Astrocyte (in vitro differentiated cells and primary cell): ENCODE data around the gene ANKRD11. TPM values are rescaled to one million over a fixed set of nuclear protein-coding genes. Genes with fewer than 3 reads are reported as not detected.

Experiments
- DNase-seq: peaks from one replicate; pipeline ENCODE4 v3.0.0-alpha.2; 2010; ENCODE audit warnings: low read depth
- FAIRE-seq: peaks from 2 replicates; lab custom pipeline; 2011; peaks lifted over from hg19 to GRCh38; lab: Jason Lieb, UNC
- H2AFZ ChIP-seq: 2 replicates; pipeline ENCODE4 v1.6.0; 2012; ENCODE audit warnings: low read depth, low read length, inconsistent platforms
- H3K27ac ChIP-seq: 2 replicates; pipeline ENCODE4 v1.5.1; 2011; ENCODE audit warnings: low read depth, low read length, inconsistent platforms
- H3K27me3 ChIP-seq: 2 replicates; pipeline ENCODE4 v1.6.0; 2011; ENCODE audit warnings: low read length, inconsistent platforms; ENCODE audit not compliant: insufficient read depth
- H3K36me3 ChIP-seq: 2 replicates; pipeline ENCODE4 v1.5.1; 2011; ENCODE audit warnings: low read length, inconsistent platforms; ENCODE audit not compliant: insufficient read depth
- H3K4me1 ChIP-seq: 2 replicates; pipeline ENCODE4 v1.5.1; 2011; ENCODE audit warnings: low read length, inconsistent platforms; ENCODE audit not compliant: insufficient read depth
- H3K4me2 ChIP-seq: 2 replicates; pipeline ENCODE4 v1.6.0; 2012; ENCODE audit warnings: low read length, inconsistent platforms
- H3K4me3 ChIP-seq: 2 replicates; pipeline ENCODE4 v1.5.1; 2011; ENCODE audit warnings: low read depth, mild to moderate bottlenecking, low read length, inconsistent platforms; ENCODE audit not compliant: insufficient read depth
- H3K79me2 ChIP-seq: 2 replicates; pipeline ENCODE4 v1.6.0; 2012; ENCODE audit warnings: mild to moderate bottlenecking, low read length, inconsistent platforms; ENCODE audit not compliant: insufficient read depth
- H3K9ac ChIP-seq: 2 replicates; pipeline ENCODE4 v1.6.0; 2012; ENCODE audit warnings: mild to moderate bottlenecking, low read length, inconsistent platforms
- H3K9me3 ChIP-seq: 2 replicates; pipeline ENCODE4 v1.5.1; 2012; ENCODE audit warnings: low read depth, mild to moderate bottlenecking, low read length, inconsistent platforms; ENCODE audit not compliant: insufficient read depth
- H4K20me1 ChIP-seq: 2 replicates; pipeline ENCODE4 v1.6.0; 2012; ENCODE audit warnings: low read length, inconsistent platforms; ENCODE audit not compliant: insufficient read depth
- H3K27ac Mint-ChIP-seq: one replicate; pipeline ENCODE4 v1.8.0; 2021; ENCODE audit warnings: mild to moderate bottlenecking, mixed read lengths; ENCODE audit not compliant: unreplicated experiment
- H3K27me3 Mint-ChIP-seq: one replicate; pipeline ENCODE4 v1.8.0; 2021; ENCODE audit warnings: low read depth, mixed read lengths; ENCODE audit not compliant: unreplicated experiment
- H3K36me3 Mint-ChIP-seq: one replicate; pipeline ENCODE4 v1.8.0; 2021; ENCODE audit warnings: low read depth, mixed read lengths; ENCODE audit not compliant: unreplicated experiment
- H3K4me1 Mint-ChIP-seq: one replicate; pipeline ENCODE4 v1.8.0; 2021; ENCODE audit warnings: low read depth, mixed read lengths; ENCODE audit not compliant: unreplicated experiment
- H3K4me3 Mint-ChIP-seq: one replicate; pipeline ENCODE4 v1.8.0; 2021; ENCODE audit warnings: mild to moderate bottlenecking, moderate library complexity, mixed read lengths; ENCODE audit not compliant: unreplicated experiment
- H3K9me3 Mint-ChIP-seq: one replicate; pipeline ENCODE4 v1.8.0; 2021; ENCODE audit warnings: mild to moderate bottlenecking, mixed read lengths; ENCODE audit not compliant: unreplicated experiment
- EZH2 ChIP-seq: IDR thresholded peaks from 2 replicates; pipeline ENCODE4 v1.6.1; 2012; ENCODE audit warnings: mild to moderate bottlenecking, low read length, inconsistent platforms; ENCODE audit not compliant: insufficient read depth
- total RNA-seq: library from RNA; stranded (reverse); gene quantifications from 2 replicates; pipeline ENCODE4 v1.2.1, GENCODE V29; 2021
- TF ChIP-seq, protein P1 (sequence below): IDR thresholded peaks from 2 replicates; pipeline ENCODE4 v1.5.1; 2011; ENCODE audit warnings: low read depth, mild to moderate bottlenecking, inconsistent platforms, low read length, moderate library complexity; ENCODE audit not compliant: insufficient read depth

Gene ANKRD11
- total RNA-seq, 1 donor from 2014 or later = 213 TPM

DNA sequence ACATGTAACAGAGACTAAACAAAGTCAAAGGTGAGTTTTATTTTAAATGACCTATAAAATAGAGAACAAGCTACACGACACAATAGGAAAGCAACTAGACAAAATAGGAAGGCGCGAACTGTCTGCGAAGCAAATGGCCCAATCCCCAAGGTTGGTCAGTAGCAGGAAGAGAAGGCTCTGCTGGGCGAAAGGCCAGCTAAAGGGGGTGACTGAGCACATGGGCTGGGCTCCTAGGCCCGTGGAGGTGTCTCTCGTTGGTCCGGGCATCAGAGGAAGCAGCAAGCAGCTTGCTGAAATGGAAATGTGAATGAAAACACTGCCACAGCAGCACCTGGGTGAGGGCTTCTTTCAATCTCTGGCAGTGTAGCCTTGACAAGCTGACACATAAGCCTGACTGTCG lies 143.5 kb downstream of the ANKRD11 start:
- H4K20me1 ChIP-seq = peaks cover 99% of the 10 kb centered on the region
- H3K4me1 Mint-ChIP-seq = peaks cover 59% of the 10 kb centered on the region

DNA sequence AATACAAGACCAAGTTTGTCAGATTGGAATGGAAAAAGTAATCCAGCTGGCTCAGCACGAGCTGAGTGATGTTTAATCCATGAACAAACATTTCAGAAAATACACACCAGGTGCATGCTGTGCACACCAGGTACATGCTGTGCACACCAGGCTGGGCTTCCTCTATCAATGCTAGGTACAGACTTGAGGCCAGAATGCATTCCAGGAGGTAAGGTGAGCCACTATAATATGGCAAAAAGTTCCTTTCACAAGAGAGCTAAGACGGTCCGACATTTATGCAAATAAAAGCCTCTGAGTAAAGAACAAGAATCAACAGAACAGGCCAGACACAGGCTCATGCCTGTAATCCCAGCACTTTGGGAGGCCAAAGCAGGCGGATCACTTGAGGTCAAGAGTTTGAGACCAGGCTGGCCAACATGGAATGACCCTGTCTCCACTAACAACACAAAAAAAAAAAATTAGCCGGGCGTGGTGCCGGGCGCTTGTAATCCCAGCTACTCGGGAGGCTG lies 144.7 kb downstream of the ANKRD11 start:
- TF ChIP-seq, protein P1, sequence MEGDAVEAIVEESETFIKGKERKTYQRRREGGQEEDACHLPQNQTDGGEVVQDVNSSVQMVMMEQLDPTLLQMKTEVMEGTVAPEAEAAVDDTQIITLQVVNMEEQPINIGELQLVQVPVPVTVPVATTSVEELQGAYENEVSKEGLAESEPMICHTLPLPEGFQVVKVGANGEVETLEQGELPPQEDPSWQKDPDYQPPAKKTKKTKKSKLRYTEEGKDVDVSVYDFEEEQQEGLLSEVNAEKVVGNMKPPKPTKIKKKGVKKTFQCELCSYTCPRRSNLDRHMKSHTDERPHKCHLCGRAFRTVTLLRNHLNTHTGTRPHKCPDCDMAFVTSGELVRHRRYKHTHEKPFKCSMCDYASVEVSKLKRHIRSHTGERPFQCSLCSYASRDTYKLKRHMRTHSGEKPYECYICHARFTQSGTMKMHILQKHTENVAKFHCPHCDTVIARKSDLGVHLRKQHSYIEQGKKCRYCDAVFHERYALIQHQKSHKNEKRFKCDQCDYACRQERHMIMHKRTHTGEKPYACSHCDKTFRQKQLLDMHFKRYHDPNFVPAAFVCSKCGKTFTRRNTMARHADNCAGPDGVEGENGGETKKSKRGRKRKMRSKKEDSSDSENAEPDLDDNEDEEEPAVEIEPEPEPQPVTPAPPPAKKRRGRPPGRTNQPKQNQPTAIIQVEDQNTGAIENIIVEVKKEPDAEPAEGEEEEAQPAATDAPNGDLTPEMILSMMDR = no peak
- no peak for TF ChIP-seq EZH2
- H3K36me3 Mint-ChIP-seq = peaks cover 9% of the 10 kb centered on the region
- Histone ChIP-seq H3K27ac (no peak overlapping the region), H3K9me3 (no peaks in the 10 kb centered on the region), H3K4me2 (no peak overlapping the region), H3K36me3 (no peaks in the 10 kb centered on the region), H3K27me3 (no peaks in the 10 kb centered on the region), H3K4me3 (no peak overlapping the region), H4K20me1 (peaks cover 99% of the 10 kb centered on the region), H2AFZ (no peak overlapping the region), H3K79me2 (peaks cover 100% of the 10 kb centered on the region), H3K4me1 (peaks cover 24% of the 10 kb centered on the region), H3K9ac (no peak overlapping the region)
- H3K4me1 Mint-ChIP-seq = peaks cover 55% of the 10 kb centered on the region
- peak overlapping the region; percentile 2 for H3K27ac Mint-ChIP-seq
- H3K4me3 Mint-ChIP-seq = no peak overlapping the region
- no peaks in the 10 kb centered on the region for H3K27me3 Mint-ChIP-seq
- H3K9me3 Mint-ChIP-seq = no peaks in the 10 kb centered on the region
- FAIRE-seq (no peak), DNase-seq (no peak)

More for the DNA sequence above, 143.5 kb downstream of the ANKRD11 start:
- H3K4me3 ChIP-seq = no peak overlapping the region
- no peaks in the 10 kb centered on the region for H3K9me3 Mint-ChIP-seq
- H3K36me3 ChIP-seq = no peaks in the 10 kb centered on the region
- no peak overlapping the region for H3K27ac ChIP-seq
- no peaks in the 10 kb centered on the region for H3K27me3 Mint-ChIP-seq
- no peak for DNase-seq
- no peak overlapping the region for H3K9ac ChIP-seq
- TF ChIP-seq EZH2 = no peak
- TF ChIP-seq, protein P1 = no peak
- no peak overlapping the region for H2AFZ ChIP-seq
- peaks cover 100% of the 10 kb centered on the region for H3K79me2 ChIP-seq
- no peak overlapping the region for H3K4me3 Mint-ChIP-seq
- FAIRE-seq = no peak
- H3K4me2 ChIP-seq = no peak overlapping the region
- H3K9me3 ChIP-seq = no peaks in the 10 kb centered on the region
- no peak overlapping the region for H3K27ac Mint-ChIP-seq
- H3K27me3 ChIP-seq = no peaks in the 10 kb centered on the region
- peaks cover 12% of the 10 kb centered on the region for H3K36me3 Mint-ChIP-seq
- peaks cover 24% of the 10 kb centered on the region for H3K4me1 ChIP-seq

DNA sequence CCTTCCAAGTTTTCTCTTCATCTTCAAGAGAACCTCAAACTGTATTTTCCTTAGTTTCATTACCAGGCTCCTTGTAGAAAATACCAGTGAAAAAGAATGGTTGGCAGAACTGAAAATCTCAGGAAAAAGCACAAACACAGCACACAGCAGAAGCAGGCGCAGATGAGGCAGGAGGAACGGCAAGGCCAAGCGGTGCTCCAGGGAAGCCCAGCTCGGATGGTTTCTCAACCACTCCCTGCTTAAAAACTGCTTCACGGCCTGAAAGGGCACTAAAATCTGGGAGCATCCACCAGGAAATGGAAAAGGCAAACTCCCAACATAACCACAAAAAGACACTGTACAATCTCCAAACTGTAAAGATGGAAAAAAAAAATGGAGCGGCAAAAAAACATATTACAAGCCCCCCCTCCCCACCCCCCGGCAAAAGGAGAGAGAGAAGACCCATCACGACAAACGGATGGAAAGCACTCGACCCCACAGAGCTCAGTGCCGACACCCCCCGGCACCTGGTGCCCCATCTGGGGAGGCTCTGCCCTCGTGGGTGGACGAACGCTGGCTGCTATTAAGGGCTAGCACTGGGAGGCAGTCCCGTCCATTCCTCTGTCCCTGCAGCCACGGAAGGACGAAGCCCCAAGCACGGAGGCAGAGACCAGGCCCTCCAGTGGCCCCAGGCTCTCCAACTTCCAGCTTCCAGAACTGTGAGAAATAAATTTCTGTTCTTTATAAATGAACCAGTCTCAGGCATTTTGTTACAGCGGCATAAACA lies 145.3 kb downstream of the ANKRD11 start:
- peaks cover 99% of the 10 kb centered on the region for H4K20me1 ChIP-seq
- Mint-ChIP-seq H3K4me1 (peaks cover 55% of the 10 kb centered on the region), H3K27me3 (no peaks in the 10 kb centered on the region), H3K27ac (peak overlapping the region; percentile 67), H3K36me3 (peaks cover 7% of the 10 kb centered on the region), H3K4me3 (no peak overlapping the region), H3K9me3 (no peaks in the 10 kb centered on the region)
- peaks cover 24% of the 10 kb centered on the region for H3K4me1 ChIP-seq
- H3K27ac ChIP-seq = peak overlapping the region; percentile 3
- FAIRE-seq = no peak
- no peaks in the 10 kb centered on the region for H3K27me3 ChIP-seq
- no peak for DNase-seq
- H3K79me2 ChIP-seq = peaks cover 100% of the 10 kb centered on the region
- no peak overlapping the region for H2AFZ ChIP-seq
- TF ChIP-seq, protein P1 = no peak
- no peak for TF ChIP-seq EZH2
- H3K4me3 ChIP-seq = no peak overlapping the region
- no peaks in the 10 kb centered on the region for H3K9me3 ChIP-seq
- H3K9ac ChIP-seq = peak overlapping the region; percentile 55
- H3K4me2 ChIP-seq = peak overlapping the region; percentile 64
- no peaks in the 10 kb centered on the region for H3K36me3 ChIP-seq
